Glutamatergic neuron (in vitro differentiated cells): Measurements from ENCODE around the gene MAGI1. TPM values are rescaled to one million over a fixed set of nuclear protein-coding genes. Genes with fewer than 3 reads are reported as not detected.
"Not testable (repeated sequence)": the region's sequence is repeated elsewhere in the genome, so short reads cannot be mapped to it uniquely, and the experiment has no call there.

ENCODE experiments used
- DNase-seq: peaks from one replicate; pipeline ENCODE4 v3.0.0; 2022
- H3K27ac Mint-ChIP-seq: one replicate; pipeline ENCODE4 v1.8.0; 2020; ENCODE audit warnings: mild to moderate bottlenecking, mixed read lengths, inconsistent platforms; ENCODE audit not compliant: unreplicated experiment
- H3K27me3 Mint-ChIP-seq: one replicate; pipeline ENCODE4 v1.8.0; 2020; ENCODE audit warnings: mild to moderate bottlenecking, moderate library complexity, mixed read lengths, inconsistent platforms; ENCODE audit not compliant: unreplicated experiment
- H3K36me3 Mint-ChIP-seq: one replicate; pipeline ENCODE4 v1.8.0; 2020; ENCODE audit warnings: mild to moderate bottlenecking, mixed read lengths, inconsistent platforms; ENCODE audit not compliant: unreplicated experiment
- H3K4me1 Mint-ChIP-seq: one replicate; pipeline ENCODE4 v1.8.0; 2020; ENCODE audit warnings: mild to moderate bottlenecking, low read depth, mixed read lengths, inconsistent platforms; ENCODE audit not compliant: unreplicated experiment
- H3K4me3 Mint-ChIP-seq: one replicate; pipeline ENCODE4 v1.8.0; 2020; ENCODE audit warnings: mild to moderate bottlenecking, mixed read lengths, inconsistent platforms; ENCODE audit not compliant: unreplicated experiment
- H3K9me3 Mint-ChIP-seq: one replicate; pipeline ENCODE4 v1.8.0; 2020; ENCODE audit warnings: mild to moderate bottlenecking, moderate library complexity, mixed read lengths, inconsistent platforms; ENCODE audit not compliant: unreplicated experiment
- total RNA-seq: library from RNA; stranded (reverse); fragmentation: NEBNext Ultra II Directional; extraction: Animal tissue kit (Norgen Biotek cat#: 25700); gene quantifications from one replicate; pipeline ENCODE4 v1.2.1, GENCODE V29; 2021; ENCODE audit not compliant: unreplicated experiment
- TF ChIP-seq, protein P1 (sequence below): fragments of 200-600 bp; sonication (generic); IDR thresholded peaks from one replicate; pipeline ENCODE4 v1.5.0; 2021; ENCODE audit not compliant: partially characterized antibody, unreplicated experiment

Gene MAGI1
- total RNA-seq, 1 donor from 2014 or later = 46.5 TPM

DNA sequence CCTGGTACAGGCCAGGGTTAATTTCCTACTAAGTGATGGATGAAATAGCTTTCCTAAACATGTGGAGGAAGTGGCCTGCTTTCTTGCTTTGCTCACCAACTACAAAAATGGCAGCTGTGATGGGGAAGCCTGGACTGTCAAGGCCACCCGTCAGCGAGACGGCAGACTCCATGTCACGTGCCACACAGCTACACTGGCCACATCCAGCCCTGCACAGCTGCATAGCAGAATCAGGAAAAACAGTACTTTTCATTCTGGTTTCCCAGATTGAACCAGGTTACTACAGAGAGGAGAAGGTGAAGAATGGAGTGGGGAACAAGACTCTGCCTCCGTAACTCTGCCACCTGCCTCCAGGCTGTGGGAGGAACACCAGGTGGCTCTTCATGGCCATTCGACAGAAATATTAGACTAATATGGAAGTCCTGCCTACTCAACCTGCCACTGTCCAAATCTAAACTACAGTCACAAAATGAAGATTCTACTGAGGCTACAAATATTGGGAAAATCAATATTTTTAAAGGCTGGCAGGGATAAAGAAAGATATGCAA, 174.3 kb downstream of the MAGI1 start:
- Mint-ChIP-seq H3K4me3 (no peak overlapping the region), H3K36me3 (no peaks in the 10 kb centered on the region), H3K9me3 (peaks cover 3% of the 10 kb centered on the region), H3K27me3 (no peaks in the 10 kb centered on the region), H3K27ac (no peak overlapping the region), H3K4me1 (peaks cover 8% of the 10 kb centered on the region)
- no peak for DNase-seq
- TF ChIP-seq, protein P1, sequence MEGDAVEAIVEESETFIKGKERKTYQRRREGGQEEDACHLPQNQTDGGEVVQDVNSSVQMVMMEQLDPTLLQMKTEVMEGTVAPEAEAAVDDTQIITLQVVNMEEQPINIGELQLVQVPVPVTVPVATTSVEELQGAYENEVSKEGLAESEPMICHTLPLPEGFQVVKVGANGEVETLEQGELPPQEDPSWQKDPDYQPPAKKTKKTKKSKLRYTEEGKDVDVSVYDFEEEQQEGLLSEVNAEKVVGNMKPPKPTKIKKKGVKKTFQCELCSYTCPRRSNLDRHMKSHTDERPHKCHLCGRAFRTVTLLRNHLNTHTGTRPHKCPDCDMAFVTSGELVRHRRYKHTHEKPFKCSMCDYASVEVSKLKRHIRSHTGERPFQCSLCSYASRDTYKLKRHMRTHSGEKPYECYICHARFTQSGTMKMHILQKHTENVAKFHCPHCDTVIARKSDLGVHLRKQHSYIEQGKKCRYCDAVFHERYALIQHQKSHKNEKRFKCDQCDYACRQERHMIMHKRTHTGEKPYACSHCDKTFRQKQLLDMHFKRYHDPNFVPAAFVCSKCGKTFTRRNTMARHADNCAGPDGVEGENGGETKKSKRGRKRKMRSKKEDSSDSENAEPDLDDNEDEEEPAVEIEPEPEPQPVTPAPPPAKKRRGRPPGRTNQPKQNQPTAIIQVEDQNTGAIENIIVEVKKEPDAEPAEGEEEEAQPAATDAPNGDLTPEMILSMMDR = no peak

GRCh38 chr3:65861718-65862117, 177.0 kb downstream of the MAGI1 start:
- Mint-ChIP-seq H3K27me3 (no peaks in the 10 kb centered on the region), H3K4me1 (no peaks in the 10 kb centered on the region), H3K9me3 (peaks cover 1% of the 10 kb centered on the region), H3K36me3 (no peaks in the 10 kb centered on the region), H3K4me3 (no peak overlapping the region), H3K27ac (no peak overlapping the region)
- TF ChIP-seq, protein P1 = no peak
- DNase-seq = no peak

DNA sequence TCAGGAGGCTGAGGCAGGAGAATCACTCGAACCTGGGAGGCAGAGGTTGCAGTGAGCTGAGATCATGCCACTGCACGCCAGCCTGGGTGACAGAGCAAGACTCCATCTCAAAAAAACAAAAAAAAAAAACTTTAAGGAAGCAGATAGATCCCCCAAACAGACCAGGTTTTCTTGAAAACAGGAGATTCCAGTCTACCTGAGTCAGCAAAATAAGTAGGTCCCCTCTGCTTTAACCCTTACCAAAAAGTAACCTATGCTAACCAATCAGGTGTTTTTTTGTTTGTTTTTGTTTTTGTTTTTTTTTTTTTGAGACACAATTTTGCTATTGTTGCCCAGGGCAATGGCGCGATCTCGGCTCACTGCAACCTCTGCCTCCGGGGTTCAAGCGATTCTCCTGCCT, 179.1 kb downstream of the MAGI1 start:
- H3K4me1 Mint-ChIP-seq, H3K9me3 Mint-ChIP-seq, H3K27me3 Mint-ChIP-seq, DNase-seq, H3K4me3 Mint-ChIP-seq, H3K36me3 Mint-ChIP-seq, H3K27ac Mint-ChIP-seq: not testable (repeated sequence)

DNA sequence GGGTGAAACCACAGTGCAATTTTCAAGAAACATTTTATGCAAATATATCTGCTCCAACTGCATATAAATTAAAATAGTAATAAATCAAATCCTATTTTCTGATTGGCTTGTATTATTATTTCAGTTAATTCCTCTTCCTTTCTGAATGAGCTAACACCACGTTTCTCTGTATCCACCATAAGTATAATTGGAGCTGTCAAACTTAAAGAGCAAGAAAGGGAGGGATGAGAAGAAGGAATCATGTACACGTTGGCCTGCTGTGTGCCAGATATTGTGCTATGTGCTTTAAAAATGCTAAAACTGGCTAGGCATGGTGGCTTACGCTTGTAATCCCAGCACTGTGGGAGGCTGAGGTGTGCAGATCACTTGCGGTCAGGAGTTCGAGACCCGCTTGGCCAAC, 180.0 kb downstream of the MAGI1 start:
- H3K4me3 Mint-ChIP-seq = no peak overlapping the region
- no peak overlapping the region for H3K27ac Mint-ChIP-seq
- H3K27me3 Mint-ChIP-seq = peaks cover 4% of the 10 kb centered on the region
- no peaks in the 10 kb centered on the region for H3K36me3 Mint-ChIP-seq
- peaks cover 1% of the 10 kb centered on the region for H3K9me3 Mint-ChIP-seq
- TF ChIP-seq, protein P1 = no peak
- no peak for DNase-seq
- peaks cover 8% of the 10 kb centered on the region for H3K4me1 Mint-ChIP-seq

DNA sequence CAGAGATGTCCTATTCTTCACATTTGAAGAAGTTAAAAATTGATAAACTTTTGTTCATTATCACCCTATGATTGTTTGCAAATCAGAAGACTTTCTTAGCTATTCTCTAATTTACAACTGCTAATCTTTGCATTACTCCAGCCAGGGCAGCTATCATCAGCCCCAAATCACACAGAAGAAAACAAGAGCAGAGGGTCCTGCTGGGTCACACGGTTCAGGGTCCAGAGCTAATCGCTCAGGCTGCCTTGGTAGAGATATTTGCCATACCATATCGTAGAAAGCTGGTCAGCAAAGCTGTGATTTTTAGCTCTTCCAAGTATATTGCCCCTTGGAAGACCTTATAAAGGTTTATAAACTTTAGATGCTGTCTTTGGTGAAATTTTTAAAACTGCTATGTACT, 181.4 kb downstream of the MAGI1 start:
- no peaks in the 10 kb centered on the region for H3K36me3 Mint-ChIP-seq
- H3K9me3 Mint-ChIP-seq = peaks cover 1% of the 10 kb centered on the region
- no peak overlapping the region for H3K27ac Mint-ChIP-seq

More for the DNA sequence above, 181.4 kb downstream of the MAGI1 start:
- Mint-ChIP-seq H3K4me3 (no peak overlapping the region), H3K27me3 (peaks cover 4% of the 10 kb centered on the region), H3K4me1 (peaks cover 8% of the 10 kb centered on the region)
- TF ChIP-seq, protein P1 = no peak
- no peak for DNase-seq
